Measurements from ENCODE around the gene SLC6A4. TPM values are rescaled to one million over a fixed set of nuclear protein-coding genes. Genes with fewer than 3 reads are reported as not detected.

SLC6A4 gene
- total and polyA plus RNA-seq, 2 experiments from 2014 or later, result 0.06 to 0.14 TPM

- ATAC-seq, result peak; percentile 22; the same call in 1 of the 3 replicates
- Histone ChIP-seq H3K27ac (ENCODE audit: low read depth) (no peak overlapping the region), H3K27me3 (ENCODE audit: insufficient read depth) (no peaks in the 10 kb centered on the region), H2AFZ (peak overlapping the region; percentile 14; the same call in 1 of the 2 replicates), H3F3A (replicated peaks; ENCODE audit: low read depth) (no peaks in the 10 kb centered on the region), H4K20me1 (replicated peaks; ENCODE audit: insufficient read depth) (no peaks in the 10 kb centered on the region), H3K4me2 (no peak overlapping the region), H3K4me1 (ENCODE audit: insufficient read depth) (no peaks in the 10 kb centered on the region), H3K9me2 (ENCODE audit: insufficient read depth) (no peaks in the 10 kb centered on the region), H3K79me2 (replicated peaks; ENCODE audit: insufficient read depth) (no peaks in the 10 kb centered on the region), H3K36me3 (ENCODE audit: insufficient read depth) (no peaks in the 10 kb centered on the region), H3K4me3 (no peak overlapping the region)
- Mint-ChIP-seq H3K27me3 (ENCODE audit: insufficient read depth, low read depth, poor library complexity) (peaks cover 5% of the 10 kb centered on the region), H3K9me3 (no peaks in the 10 kb centered on the region), H3K4me1 (peaks cover 4% of the 10 kb centered on the region), H3K27ac (no peak overlapping the region), H3K4me3 (no peak overlapping the region), H3K36me3 (ENCODE audit: low read depth) (no peaks in the 10 kb centered on the region)
- no peak for DNase-seq (ENCODE audit: low spot score)
- no peak for TF ChIP-seq EZH2phosphoT487 (IDR thresholded peaks at IDR 0.05; ENCODE audit: unreplicated experiment)
- TF ChIP-seq ETS1 (IDR thresholded peaks at IDR 0.05), result no peak
- no peak for TF ChIP-seq NANOG (IDR thresholded peaks at IDR 0.05; ENCODE audit: borderline replicate concordance)
- TF ChIP-seq CREB1 (CRISPR knock-in tag; IDR thresholded peaks at IDR 0.05; ENCODE audit: low read depth), result no peak
- TF ChIP-seq JUNB (IDR thresholded peaks at IDR 0.05; ENCODE audit: unreplicated experiment), result no peak
- TF ChIP-seq, protein P1, sequence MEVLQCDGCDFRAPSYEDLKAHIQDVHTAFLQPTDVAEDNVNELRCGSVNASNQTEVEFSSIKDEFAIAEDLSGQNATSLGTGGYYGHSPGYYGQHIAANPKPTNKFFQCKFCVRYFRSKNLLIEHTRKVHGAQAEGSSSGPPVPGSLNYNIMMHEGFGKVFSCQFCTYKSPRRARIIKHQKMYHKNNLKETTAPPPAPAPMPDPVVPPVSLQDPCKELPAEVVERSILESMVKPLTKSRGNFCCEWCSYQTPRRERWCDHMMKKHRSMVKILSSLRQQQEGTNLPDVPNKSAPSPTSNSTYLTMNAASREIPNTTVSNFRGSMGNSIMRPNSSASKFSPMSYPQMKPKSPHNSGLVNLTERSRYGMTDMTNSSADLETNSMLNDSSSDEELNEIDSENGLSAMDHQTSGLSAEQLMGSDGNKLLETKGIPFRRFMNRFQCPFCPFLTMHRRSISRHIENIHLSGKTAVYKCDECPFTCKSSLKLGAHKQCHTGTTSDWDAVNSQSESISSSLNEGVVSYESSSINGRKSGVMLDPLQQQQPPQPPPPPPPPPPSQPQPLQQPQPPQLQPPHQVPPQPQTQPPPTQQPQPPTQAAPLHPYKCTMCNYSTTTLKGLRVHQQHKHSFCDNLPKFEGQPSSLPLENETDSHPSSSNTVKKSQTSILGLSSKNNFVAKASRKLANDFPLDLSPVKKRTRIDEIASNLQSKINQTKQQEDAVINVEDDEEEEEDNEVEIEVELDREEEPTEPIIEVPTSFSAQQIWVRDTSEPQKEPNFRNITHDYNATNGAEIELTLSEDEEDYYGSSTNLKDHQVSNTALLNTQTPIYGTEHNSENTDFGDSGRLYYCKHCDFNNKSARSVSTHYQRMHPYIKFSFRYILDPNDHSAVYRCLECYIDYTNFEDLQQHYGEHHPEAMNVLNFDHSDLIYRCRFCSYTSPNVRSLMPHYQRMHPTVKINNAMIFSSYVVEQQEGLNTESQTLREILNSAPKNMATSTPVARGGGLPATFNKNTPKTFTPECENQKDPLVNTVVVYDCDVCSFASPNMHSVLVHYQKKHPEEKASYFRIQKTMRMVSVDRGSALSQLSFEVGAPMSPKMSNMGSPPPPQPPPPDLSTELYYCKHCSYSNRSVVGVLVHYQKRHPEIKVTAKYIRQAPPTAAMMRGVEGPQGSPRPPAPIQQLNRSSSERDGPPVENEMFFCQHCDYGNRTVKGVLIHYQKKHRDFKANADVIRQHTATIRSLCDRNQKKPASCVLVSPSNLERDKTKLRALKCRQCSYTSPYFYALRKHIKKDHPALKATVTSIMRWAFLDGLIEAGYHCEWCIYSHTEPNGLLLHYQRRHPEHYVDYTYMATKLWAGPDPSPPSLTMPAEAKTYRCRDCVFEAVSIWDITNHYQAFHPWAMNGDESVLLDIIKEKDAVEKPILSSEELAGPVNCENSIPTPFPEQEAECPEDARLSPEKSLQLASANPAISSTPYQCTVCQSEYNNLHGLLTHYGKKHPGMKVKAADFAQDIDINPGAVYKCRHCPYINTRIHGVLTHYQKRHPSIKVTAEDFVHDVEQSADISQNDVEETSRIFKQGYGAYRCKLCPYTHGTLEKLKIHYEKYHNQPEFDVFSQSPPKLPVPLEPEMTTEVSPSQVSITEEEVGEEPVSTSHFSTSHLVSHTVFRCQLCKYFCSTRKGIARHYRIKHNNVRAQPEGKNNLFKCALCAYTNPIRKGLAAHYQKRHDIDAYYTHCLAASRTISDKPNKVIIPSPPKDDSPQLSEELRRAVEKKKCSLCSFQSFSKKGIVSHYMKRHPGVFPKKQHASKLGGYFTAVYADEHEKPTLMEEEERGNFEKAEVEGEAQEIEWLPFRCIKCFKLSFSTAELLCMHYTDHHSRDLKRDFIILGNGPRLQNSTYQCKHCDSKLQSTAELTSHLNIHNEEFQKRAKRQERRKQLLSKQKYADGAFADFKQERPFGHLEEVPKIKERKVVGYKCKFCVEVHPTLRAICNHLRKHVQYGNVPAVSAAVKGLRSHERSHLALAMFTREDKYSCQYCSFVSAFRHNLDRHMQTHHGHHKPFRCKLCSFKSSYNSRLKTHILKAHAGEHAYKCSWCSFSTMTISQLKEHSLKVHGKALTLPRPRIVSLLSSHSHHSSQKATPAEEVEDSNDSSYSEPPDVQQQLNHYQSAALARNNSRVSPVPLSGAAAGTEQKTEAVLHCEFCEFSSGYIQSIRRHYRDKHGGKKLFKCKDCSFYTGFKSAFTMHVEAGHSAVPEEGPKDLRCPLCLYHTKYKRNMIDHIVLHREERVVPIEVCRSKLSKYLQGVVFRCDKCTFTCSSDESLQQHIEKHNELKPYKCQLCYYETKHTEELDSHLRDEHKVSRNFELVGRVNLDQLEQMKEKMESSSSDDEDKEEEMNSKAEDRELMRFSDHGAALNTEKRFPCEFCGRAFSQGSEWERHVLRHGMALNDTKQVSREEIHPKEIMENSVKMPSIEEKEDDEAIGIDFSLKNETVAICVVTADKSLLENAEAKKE (CRISPR knock-in tag; IDR thresholded peaks at IDR 0.05), result no peak
- TF ChIP-seq, protein P2, sequence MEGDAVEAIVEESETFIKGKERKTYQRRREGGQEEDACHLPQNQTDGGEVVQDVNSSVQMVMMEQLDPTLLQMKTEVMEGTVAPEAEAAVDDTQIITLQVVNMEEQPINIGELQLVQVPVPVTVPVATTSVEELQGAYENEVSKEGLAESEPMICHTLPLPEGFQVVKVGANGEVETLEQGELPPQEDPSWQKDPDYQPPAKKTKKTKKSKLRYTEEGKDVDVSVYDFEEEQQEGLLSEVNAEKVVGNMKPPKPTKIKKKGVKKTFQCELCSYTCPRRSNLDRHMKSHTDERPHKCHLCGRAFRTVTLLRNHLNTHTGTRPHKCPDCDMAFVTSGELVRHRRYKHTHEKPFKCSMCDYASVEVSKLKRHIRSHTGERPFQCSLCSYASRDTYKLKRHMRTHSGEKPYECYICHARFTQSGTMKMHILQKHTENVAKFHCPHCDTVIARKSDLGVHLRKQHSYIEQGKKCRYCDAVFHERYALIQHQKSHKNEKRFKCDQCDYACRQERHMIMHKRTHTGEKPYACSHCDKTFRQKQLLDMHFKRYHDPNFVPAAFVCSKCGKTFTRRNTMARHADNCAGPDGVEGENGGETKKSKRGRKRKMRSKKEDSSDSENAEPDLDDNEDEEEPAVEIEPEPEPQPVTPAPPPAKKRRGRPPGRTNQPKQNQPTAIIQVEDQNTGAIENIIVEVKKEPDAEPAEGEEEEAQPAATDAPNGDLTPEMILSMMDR (conservative IDR thresholded peaks at IDR 0.05; ENCODE audit: low read depth in 2 of 2), result no peak
- TF ChIP-seq POLR2AphosphoS5 (IDR thresholded peaks at IDR 0.05; ENCODE audit: low read depth), result no peak
- TF ChIP-seq EZH2 (IDR thresholded peaks at IDR 0.05; ENCODE audit: low read depth, unreplicated experiment), result no peak
- no peak for TF ChIP-seq STAT1 (IDR thresholded peaks at IDR 0.05; ENCODE audit: unreplicated experiment)
- TF ChIP-seq, protein P3, sequence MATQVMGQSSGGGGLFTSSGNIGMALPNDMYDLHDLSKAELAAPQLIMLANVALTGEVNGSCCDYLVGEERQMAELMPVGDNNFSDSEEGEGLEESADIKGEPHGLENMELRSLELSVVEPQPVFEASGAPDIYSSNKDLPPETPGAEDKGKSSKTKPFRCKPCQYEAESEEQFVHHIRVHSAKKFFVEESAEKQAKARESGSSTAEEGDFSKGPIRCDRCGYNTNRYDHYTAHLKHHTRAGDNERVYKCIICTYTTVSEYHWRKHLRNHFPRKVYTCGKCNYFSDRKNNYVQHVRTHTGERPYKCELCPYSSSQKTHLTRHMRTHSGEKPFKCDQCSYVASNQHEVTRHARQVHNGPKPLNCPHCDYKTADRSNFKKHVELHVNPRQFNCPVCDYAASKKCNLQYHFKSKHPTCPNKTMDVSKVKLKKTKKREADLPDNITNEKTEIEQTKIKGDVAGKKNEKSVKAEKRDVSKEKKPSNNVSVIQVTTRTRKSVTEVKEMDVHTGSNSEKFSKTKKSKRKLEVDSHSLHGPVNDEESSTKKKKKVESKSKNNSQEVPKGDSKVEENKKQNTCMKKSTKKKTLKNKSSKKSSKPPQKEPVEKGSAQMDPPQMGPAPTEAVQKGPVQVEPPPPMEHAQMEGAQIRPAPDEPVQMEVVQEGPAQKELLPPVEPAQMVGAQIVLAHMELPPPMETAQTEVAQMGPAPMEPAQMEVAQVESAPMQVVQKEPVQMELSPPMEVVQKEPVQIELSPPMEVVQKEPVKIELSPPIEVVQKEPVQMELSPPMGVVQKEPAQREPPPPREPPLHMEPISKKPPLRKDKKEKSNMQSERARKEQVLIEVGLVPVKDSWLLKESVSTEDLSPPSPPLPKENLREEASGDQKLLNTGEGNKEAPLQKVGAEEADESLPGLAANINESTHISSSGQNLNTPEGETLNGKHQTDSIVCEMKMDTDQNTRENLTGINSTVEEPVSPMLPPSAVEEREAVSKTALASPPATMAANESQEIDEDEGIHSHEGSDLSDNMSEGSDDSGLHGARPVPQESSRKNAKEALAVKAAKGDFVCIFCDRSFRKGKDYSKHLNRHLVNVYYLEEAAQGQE (IDR thresholded peaks at IDR 0.05; ENCODE audit: unreplicated experiment), result no peak
- TF ChIP-seq ZNF331 (CRISPR knock-in tag; IDR thresholded peaks at IDR 0.05; ENCODE audit: low read depth), result no peak
- TF ChIP-seq ZNF114 (CRISPR knock-in tag; IDR thresholded peaks at IDR 0.05), result no peak
These were observed 13.2 kb downstream of the SLC6A4 start for GRCh38 chr17:30222251-30222650.
